Bronchial epithelial cell (primary cell): ENCODE results near the gene ENAM. TPM values are rescaled to one million over a fixed set of nuclear protein-coding genes. Genes with fewer than 3 reads are reported as not detected.

Source experiments
- DNase-seq: peaks from one replicate; pipeline ENCODE4 v3.0.0-alpha.2; 2010; ENCODE audit warnings: low read depth
- FAIRE-seq: peaks from 2 replicates; lab custom pipeline; 2011; peaks lifted over from hg19 to GRCh38; lab: Jason Lieb, UNC
- H3K27me3 ChIP-seq: 2 replicates; pipeline ENCODE4 v1.5.1; 2011; ENCODE audit warnings: low read length; ENCODE audit not compliant: control insufficient read depth, insufficient read depth
- H3K36me3 ChIP-seq: 2 replicates; pipeline ENCODE4 v1.5.1; 2011; ENCODE audit warnings: low read length; ENCODE audit not compliant: control insufficient read depth, insufficient read depth
- H3K4me3 ChIP-seq: 2 replicates; pipeline ENCODE4 v1.5.1; 2011; ENCODE audit warnings: mild to moderate bottlenecking, low read depth, low read length, control low read depth
- CTCF ChIP-seq: IDR thresholded peaks from 2 replicates; pipeline ENCODE4 v1.5.1; 2011; ENCODE audit warnings: mild to moderate bottlenecking, moderate library complexity, low read length, control low read depth, inconsistent platforms; ENCODE audit not compliant: insufficient read depth, severe bottlenecking
- total RNA-seq: library from RNA; depleted of rRNA; stranded (reverse); fragments of >200 nt; gene quantifications from 2 replicates; pipeline ENCODE4 v1.2.1, GENCODE V29; 2014

The ENAM gene
- total RNA-seq, 1 donor from 2014 or later, result not detected

- Histone ChIP-seq H3K4me3 (no peak within 1 kb of the TSS), H3K27me3 (no peaks in the 10 kb centered on the region), H3K36me3 (no peaks in the 10 kb centered on the region)
- FAIRE-seq, result no peak
- no peak for TF ChIP-seq CTCF
- no peak for DNase-seq
These were observed 36.5 kb upstream of the ENAM start, which contains the start of gene AMBN for GRCh38 chr4:70591955-70592582. AMBN (plus strand) TSS chr4:70592256; CDS start chr4:70592359, 103 bp downstream.

GRCh38 chr4:70594196-70594595, 34.3 kb upstream of the ENAM start:
- no peak for FAIRE-seq
- no peaks in the 10 kb centered on the region for H3K27me3 ChIP-seq
- H3K36me3 ChIP-seq, result no peaks in the 10 kb centered on the region
- no peak overlapping the region for H3K4me3 ChIP-seq
- no peak for DNase-seq
- TF ChIP-seq CTCF, result no peak

GRCh38 chr4:70600305-70600704, 28.2 kb upstream of the ENAM start:
- H3K4me3 ChIP-seq, result no peak overlapping the region

GRCh38 chr4:70600977-70601376, 27.6 kb upstream of the ENAM start:
- no peak for FAIRE-seq

More at GRCh38 chr4:70600305-70600704, 28.2 kb upstream of the ENAM start:
- FAIRE-seq (no peak), DNase-seq (no peak)
- Histone ChIP-seq H3K36me3 (no peaks in the 10 kb centered on the region), H3K27me3 (no peaks in the 10 kb centered on the region)
- no peak for TF ChIP-seq CTCF

GRCh38 chr4:70601422-70602039, 27.0 kb upstream of the ENAM start:
- Histone ChIP-seq H3K4me3 (no peak overlapping the region), H3K27me3 (no peaks in the 10 kb centered on the region), H3K36me3 (no peaks in the 10 kb centered on the region)
- DNase-seq, result peak; percentile 60
- peak; percentile 85 for FAIRE-seq
- peak; percentile 88 for TF ChIP-seq CTCF

More at GRCh38 chr4:70600977-70601376, 27.6 kb upstream of the ENAM start:
- DNase-seq, result no peak
- H3K36me3 ChIP-seq, result no peaks in the 10 kb centered on the region
- no peak overlapping the region for H3K4me3 ChIP-seq
- TF ChIP-seq CTCF, result no peak
- H3K27me3 ChIP-seq, result no peaks in the 10 kb centered on the region
